Mesenchymal stem cell (in vitro differentiated cells and primary cell): ENCODE data around the gene CDH4.

Experiments used
- DNase-seq: peaks from one replicate; pipeline ENCODE4 v3.0.0-alpha.2; 2013
- H2AFZ ChIP-seq: one replicate; pipeline ENCODE4 v1.6.1; 2013; ENCODE audit warnings: low read depth, mild to moderate bottlenecking, control low read depth, inconsistent platforms, low read length, moderate library complexity
- H2AK5ac ChIP-seq: 2 replicates; pipeline ENCODE4 v1.6.1; 2013; ENCODE audit warnings: low read length, moderate library complexity, mild to moderate bottlenecking, inconsistent platforms; ENCODE audit not compliant: severe bottlenecking
- H2BK120ac ChIP-seq: one replicate; pipeline ENCODE4 v1.6.1; 2013; ENCODE audit warnings: low read depth, mild to moderate bottlenecking, inconsistent platforms, low read length, moderate library complexity
- H2BK12ac ChIP-seq, 2 experiments: one replicate each; pipeline ENCODE4 v1.6.1; 2013; ENCODE audit warnings: inconsistent platforms in 2 of 2, low read length in 2 of 2, mild to moderate bottlenecking in 2 of 2, moderate library complexity in 2 of 2, control low read depth in 1 of 2
- H2BK15ac ChIP-seq: one replicate; pipeline ENCODE4 v1.6.1; 2013; ENCODE audit warnings: mild to moderate bottlenecking, low read depth, inconsistent platforms; ENCODE audit not compliant: poor library complexity, severe bottlenecking
- H2BK5ac ChIP-seq: 2 replicates; pipeline ENCODE4 v1.6.1; 2013; ENCODE audit warnings: low read depth, mild to moderate bottlenecking, low read length, control low read depth, inconsistent platforms; ENCODE audit not compliant: poor library complexity, severe bottlenecking
- H3K14ac ChIP-seq, 2 experiments: one replicate each; pipeline ENCODE4 v1.6.1; 2013; ENCODE audit warnings: inconsistent platforms in 2 of 2, low read length in 2 of 2, control low read depth in 1 of 2, mild to moderate bottlenecking in 1 of 2, moderate library complexity in 1 of 2
- H3K18ac ChIP-seq, 2 experiments: one replicate each; pipeline ENCODE4 v1.6.1; 2013; ENCODE audit warnings: inconsistent platforms in 2 of 2, low read length in 2 of 2, control low read depth in 1 of 2, low read depth in 1 of 2, mild to moderate bottlenecking in 1 of 2
- H3K23ac ChIP-seq, 2 experiments: one replicate each; pipeline ENCODE4 v1.6.1; 2013; ENCODE audit warnings: inconsistent platforms in 2 of 2, low read length in 2 of 2, mild to moderate bottlenecking in 2 of 2, moderate library complexity in 2 of 2, control low read depth in 1 of 2
- H3K27ac ChIP-seq: 2 replicates; pipeline ENCODE4 v1.5.1; 2013; ENCODE audit warnings: mild to moderate bottlenecking, moderate library complexity, low read length, control low read depth, inconsistent platforms; ENCODE audit not compliant: poor library complexity, severe bottlenecking
- H3K27me3 ChIP-seq, 2 experiments: 2 replicates each; pipeline versions ENCODE4 v1.6.1 to v1.7.0; 2013; ENCODE audit warnings: low read length in 2 of 2, mild to moderate bottlenecking in 2 of 2, moderate library complexity in 2 of 2, control low read depth in 1 of 2, inconsistent platforms in 1 of 2; ENCODE audit not compliant: control insufficient read depth in 1 of 2, insufficient read depth in 1 of 2
- H3K36me3 ChIP-seq, 2 experiments: 2 replicates each; pipeline versions ENCODE4 v1.6.1 to v1.7.0; 2013; ENCODE audit warnings: low read length in 2 of 2, control low read depth in 1 of 2, inconsistent platforms in 1 of 2, low read depth in 1 of 2, mild to moderate bottlenecking in 1 of 2; ENCODE audit not compliant: insufficient read depth in 2 of 2, control insufficient read depth in 1 of 2
- H3K4ac ChIP-seq, 2 experiments: one replicate each; pipeline ENCODE4 v1.6.1; 2013; ENCODE audit warnings: inconsistent platforms in 2 of 2, low read length in 2 of 2, mild to moderate bottlenecking in 2 of 2, moderate library complexity in 2 of 2, control low read depth in 1 of 2, low read depth in 1 of 2
- H3K4me1 ChIP-seq: 2 replicates; pipeline ENCODE4 v1.6.1; 2013; ENCODE audit warnings: low read depth, low read length, control low read depth; ENCODE audit not compliant: control insufficient read depth, insufficient read depth
- H3K4me2 ChIP-seq: 2 replicates; pipeline ENCODE4 v1.6.1; 2013; ENCODE audit warnings: low read length, mild to moderate bottlenecking, inconsistent platforms; ENCODE audit not compliant: poor library complexity, severe bottlenecking
- H3K4me3 ChIP-seq, 2 experiments: 2 replicates each; pipeline versions ENCODE4 v1.5.1 to v1.7.0; 2013; ENCODE audit warnings: low read length in 2 of 2, mild to moderate bottlenecking in 2 of 2, control low read depth in 1 of 2, low read depth in 1 of 2; ENCODE audit not compliant: insufficient read depth in 1 of 2
- H3K79me1 ChIP-seq: replicated peaks from 2 replicates; pipeline ENCODE4 v1.6.1; 2013; ENCODE audit warnings: mild to moderate bottlenecking, control low read depth, low read length, inconsistent platforms; ENCODE audit not compliant: poor library complexity, severe bottlenecking
- H3K9ac ChIP-seq: 2 replicates; pipeline ENCODE4 v1.7.0; 2013; ENCODE audit warnings: mild to moderate bottlenecking, low read length, moderate library complexity
- H3K9me3 ChIP-seq: 2 replicates; pipeline ENCODE4 v1.7.0; 2013; ENCODE audit warnings: mild to moderate bottlenecking, low read length; ENCODE audit not compliant: control insufficient read depth
- H4K8ac ChIP-seq: one replicate; pipeline ENCODE4 v1.6.1; 2013; ENCODE audit warnings: inconsistent platforms, mild to moderate bottlenecking, low read length, moderate library complexity
- H4K91ac ChIP-seq: one replicate; pipeline ENCODE4 v1.6.1; 2013; ENCODE audit warnings: mild to moderate bottlenecking, low read length, inconsistent platforms
- WGBS: methylation state at CpG from one replicate; pipeline ENCODE4 v1.1.7; 2013; ENCODE audit warnings: mixed read lengths; 5-methylcytosine and 5-hydroxymethylcytosine counted together

The CDH4 gene

DNA sequence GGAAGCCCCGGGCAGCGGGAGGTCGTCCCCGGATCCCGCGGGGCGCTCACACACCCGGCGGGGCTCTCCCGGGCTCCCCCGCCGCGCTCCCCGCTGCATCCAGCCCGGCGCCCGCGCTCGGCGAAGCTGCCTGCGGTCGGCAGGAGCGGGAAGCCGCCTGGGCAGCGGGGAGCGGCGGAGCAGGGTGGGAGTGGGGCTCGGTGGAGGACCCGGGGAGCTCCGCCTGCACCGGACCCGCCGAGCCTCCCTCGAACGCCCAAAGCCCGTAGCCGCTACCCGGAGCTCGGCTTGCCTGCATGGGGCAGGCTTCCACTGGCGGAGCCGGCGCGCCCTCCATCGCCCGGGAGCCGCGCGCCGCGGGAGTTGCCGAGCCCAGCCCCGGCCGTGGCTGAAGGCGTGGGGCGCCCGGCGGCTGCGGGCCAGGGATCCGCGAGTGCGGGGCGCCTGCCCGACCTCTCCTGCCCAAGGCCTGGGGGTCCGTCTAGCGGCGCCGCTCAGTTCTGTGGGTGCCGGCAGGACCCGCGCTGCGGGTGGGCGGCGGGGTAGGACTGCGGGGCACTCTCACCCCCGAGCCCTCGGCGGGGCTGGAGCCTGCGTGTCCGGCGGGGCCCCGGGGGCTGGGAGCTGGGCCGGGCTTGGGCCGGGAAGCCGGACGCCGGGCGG is 671 bp downstream of the CDH4 start:
- no peak overlapping the region for H3K9ac ChIP-seq
- no peak overlapping the region for H4K8ac ChIP-seq

DNA sequence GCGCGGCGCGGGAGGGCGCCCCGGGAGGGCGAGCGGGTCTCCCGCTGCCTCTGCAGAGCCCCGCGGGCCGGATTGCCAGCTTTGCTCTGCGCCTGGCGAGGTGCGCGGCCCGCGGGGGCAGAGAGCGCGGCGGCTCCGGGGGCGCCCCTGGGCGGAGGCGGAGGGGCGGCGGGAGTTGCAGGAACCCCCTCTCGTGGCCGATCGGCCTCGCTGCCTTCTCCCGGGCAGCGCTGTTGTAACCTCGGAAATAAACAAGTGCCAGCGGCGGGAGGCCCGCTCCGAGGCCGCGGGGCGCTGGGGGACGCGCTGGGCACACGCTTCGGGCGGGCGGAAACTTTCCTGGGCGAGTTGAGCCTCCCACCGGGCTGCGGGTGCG is 1.2 kb downstream of the CDH4 start:
- H3K4me1 ChIP-seq = peaks cover 19% of the 10 kb centered on the region
- no peak overlapping the region for H2BK5ac ChIP-seq
- H2AK5ac ChIP-seq = no peak overlapping the region
- H4K8ac ChIP-seq = peak overlapping the region; percentile 72
- peak overlapping the region; percentile 45 for H2BK120ac ChIP-seq
- peak overlapping the region; percentile 82 for H3K4me2 ChIP-seq
- peak overlapping the region; percentile 24 to 74 for H3K18ac ChIP-seq
- no peak overlapping the region for H3K14ac ChIP-seq
- no peak overlapping the region for H3K27ac ChIP-seq
- H4K91ac ChIP-seq = no peak overlapping the region
- peak overlapping the region in 1 of 2 experiments; percentile 25 for H2BK12ac ChIP-seq
- H3K27me3 ChIP-seq = peaks cover 24 to 48% of the 10 kb centered on the region in 2 experiments
- peak; percentile 65 for DNase-seq
- peak overlapping the region; percentile 65 for H2AFZ ChIP-seq
- H3K4me3 ChIP-seq = peak overlapping the region; percentile 66 to 68
- no peak overlapping the region for H3K4ac ChIP-seq
- no peaks in the 10 kb centered on the region for H3K9me3 ChIP-seq
- peaks cover 2% of the 10 kb centered on the region for H3K79me1 ChIP-seq
- H3K9ac ChIP-seq = peak overlapping the region; percentile 45
- H3K36me3 ChIP-seq = peaks cover 0 to 7% of the 10 kb centered on the region in 2 experiments
- H2BK15ac ChIP-seq = peak overlapping the region; percentile 67
- H3K23ac ChIP-seq = no peak overlapping the region
- under 1% methylated on average over 50 of the region's 51 CpGs for WGBS

More for the DNA sequence above, 671 bp downstream of the CDH4 start:
- under 1% methylated on average over 67 of the region's 87 CpGs for WGBS
- Histone ChIP-seq H4K91ac (no peak overlapping the region), H3K4me1 (peaks cover 19% of the 10 kb centered on the region), H3K4ac (peak overlapping the region in 1 of 2 experiments; percentile 32), H2BK120ac (peak overlapping the region; percentile 22), H3K36me3 (peaks cover 0 to 6% of the 10 kb centered on the region in 2 experiments), H2BK12ac (peak overlapping the region; percentile 12 to 16), H3K14ac (no peak overlapping the region), H3K27me3 (peaks cover 29 to 53% of the 10 kb centered on the region in 2 experiments), H3K4me3 (peak overlapping the region; percentile 66 to 68), H2AFZ (peak overlapping the region; percentile 65), H2BK15ac (peak overlapping the region; percentile 67), H3K79me1 (peaks cover 2% of the 10 kb centered on the region), H3K27ac (no peak overlapping the region), H2BK5ac (no peak overlapping the region), H3K18ac (peak overlapping the region in 1 of 2 experiments; percentile 74), H2AK5ac (no peak overlapping the region), H3K4me2 (peak overlapping the region; percentile 82), H3K9me3 (no peaks in the 10 kb centered on the region), H3K23ac (no peak overlapping the region)
- DNase-seq = peak; percentile 31

DNA sequence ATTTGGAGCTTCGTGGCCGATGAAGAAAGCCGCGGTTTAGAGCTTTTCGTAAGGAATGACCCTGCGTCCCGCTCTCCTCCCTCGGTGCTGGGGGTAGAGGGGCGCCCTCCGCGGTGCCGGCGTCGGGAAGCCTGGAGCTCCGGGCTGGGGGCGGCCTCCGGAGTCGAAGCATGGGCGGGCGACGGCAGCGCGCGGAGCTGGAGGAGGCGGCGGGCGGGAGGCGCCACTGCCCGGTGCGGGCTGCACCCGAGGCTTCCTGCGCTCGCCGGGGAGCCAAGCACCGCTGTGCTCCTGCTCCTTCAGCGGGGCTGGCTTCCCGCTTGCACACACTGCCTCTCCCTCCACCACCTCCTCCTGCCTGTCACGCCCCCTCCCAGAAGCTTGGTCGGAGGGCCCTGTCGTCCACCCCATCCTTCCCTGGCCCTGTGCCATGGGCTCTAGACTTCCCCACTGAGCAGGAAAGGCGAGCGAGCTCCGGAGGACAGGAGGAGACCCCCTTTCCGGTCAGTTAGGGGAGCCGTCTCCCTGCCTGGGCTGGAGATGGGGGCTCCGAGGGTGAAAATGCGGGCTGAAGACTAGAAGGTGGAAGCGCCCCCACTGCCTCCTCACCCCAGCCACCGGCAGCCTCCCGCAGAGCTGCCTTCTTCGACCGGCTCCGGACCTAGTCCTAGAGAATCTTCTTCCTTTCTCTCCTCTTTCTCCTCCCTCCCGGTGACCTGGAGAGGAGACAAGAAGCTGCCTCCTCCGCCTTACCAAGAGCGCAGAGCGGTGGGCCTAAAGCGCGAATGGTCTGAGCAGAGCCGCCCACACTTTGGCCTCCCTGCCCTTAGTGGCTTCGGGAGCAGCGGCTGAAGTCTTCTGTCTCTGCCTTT is 1.8 kb downstream of the CDH4 start:
- no peak overlapping the region for H2BK15ac ChIP-seq
- peak overlapping the region; percentile 72 for H4K8ac ChIP-seq
- 3% methylated on average over 46 of the region's 62 CpGs for WGBS
- H3K27me3 ChIP-seq = peaks cover 18 to 42% of the 10 kb centered on the region in 2 experiments
- H2BK5ac ChIP-seq = no peak overlapping the region
- H3K36me3 ChIP-seq = peaks cover 0 to 7% of the 10 kb centered on the region in 2 experiments
- H3K4me1 ChIP-seq = peaks cover 19% of the 10 kb centered on the region
- peaks cover 2% of the 10 kb centered on the region for H3K79me1 ChIP-seq
- no peaks in the 10 kb centered on the region for H3K9me3 ChIP-seq
- no peak overlapping the region for H4K91ac ChIP-seq
- H3K23ac ChIP-seq = peak overlapping the region in 1 of 2 experiments; percentile 84
- peak overlapping the region; percentile 45 for H3K9ac ChIP-seq
- H2AK5ac ChIP-seq = no peak overlapping the region
- peak overlapping the region; percentile 82 for H3K4me2 ChIP-seq
- H3K18ac ChIP-seq = peak overlapping the region; percentile 24 to 71
- peak overlapping the region in 1 of 2 experiments; percentile 85 for H2BK12ac ChIP-seq
- H3K4me3 ChIP-seq = peak overlapping the region; percentile 66 to 68
- peak overlapping the region in 1 of 2 experiments; percentile 68 for H3K14ac ChIP-seq
- peak overlapping the region; percentile 6 for H3K27ac ChIP-seq
- H3K4ac ChIP-seq = peak overlapping the region in 1 of 2 experiments; percentile 72
- H2AFZ ChIP-seq = peak overlapping the region; percentile 49
- DNase-seq = peak; percentile 43
- peak overlapping the region; percentile 45 for H2BK120ac ChIP-seq
